Esophagus muscularis mucosa (tissue), 3 donors: ENCODE results near the gene ALAD.

Experiments used
- CTCF ChIP-seq, 3 experiments: fragments of 200-600 bp in 2 of 3; fragments of 450-650 bp in 1 of 3; sonication (generic) in 2 of 3; IDR thresholded peaks; one replicate each; pipeline ENCODE4 v1.5.1; 2017 to 2019; ENCODE audit warnings: antibody characterized with exemption in 3 of 3, mild to moderate bottlenecking in 2 of 3, moderate library complexity in 1 of 3
- POLR2A ChIP-seq: fragments of 450-650 bp; IDR thresholded peaks from one replicate; pipeline ENCODE4 v1.6.1; 2017; ENCODE audit warnings: antibody characterized with exemption, moderate library complexity, mild to moderate bottlenecking, low read depth

GRCh38 chr9:113395000-113395861 is 5.9 kb downstream of the ALAD start:
- TF ChIP-seq CTCF (IDR thresholded peaks at IDR 0.05) (no peak), POLR2A (no peak)
